ENCODE measurements around the gene UPF1. TPM values are rescaled to one million over a fixed set of nuclear protein-coding genes. Genes with fewer than 3 reads are reported as not detected.

Gene UPF1
- total RNA-seq, 1 donor from 2014 or later: 110 TPM

DNA sequence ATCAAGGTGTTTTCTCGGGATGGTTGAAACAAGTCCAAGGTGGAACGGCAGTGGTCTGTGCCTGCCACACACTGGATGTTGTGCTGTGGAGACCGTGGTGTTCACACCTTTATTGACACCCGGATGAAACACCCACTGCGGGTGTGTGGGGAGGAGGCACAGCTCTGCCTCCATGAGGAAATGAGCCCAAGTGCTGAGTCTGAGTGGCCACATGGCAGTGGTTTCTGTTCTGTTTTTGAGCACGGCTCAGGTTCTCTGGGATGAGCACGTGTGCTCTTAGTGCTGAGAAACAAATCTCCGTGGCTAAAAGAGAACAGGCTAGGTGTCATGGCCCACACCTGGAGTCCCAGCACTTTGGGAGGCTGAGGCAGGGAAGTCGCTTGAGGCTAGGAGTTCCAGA is 29.5 kb downstream of the UPF1 start:
- intact Hi-C loops (cut with micrococcal nuclease): loop anchor here (10.0 kb wide), 1 partner anchor 76 kb away; no protein-coding TSS in a partner anchor
- H3K27ac Mint-ChIP-seq: no peak overlapping the region
- H3K27me3 Mint-ChIP-seq: no peaks in the 10 kb centered on the region
- peaks cover 48% of the 10 kb centered on the region for H3K36me3 Mint-ChIP-seq (ENCODE audit: low read depth)
- H3K9me3 Mint-ChIP-seq: no peaks in the 10 kb centered on the region
- no peaks in the 10 kb centered on the region for H3K4me1 Mint-ChIP-seq
- no peak for DNase-seq
- no peak overlapping the region for H3K4me3 Mint-ChIP-seq

DNA sequence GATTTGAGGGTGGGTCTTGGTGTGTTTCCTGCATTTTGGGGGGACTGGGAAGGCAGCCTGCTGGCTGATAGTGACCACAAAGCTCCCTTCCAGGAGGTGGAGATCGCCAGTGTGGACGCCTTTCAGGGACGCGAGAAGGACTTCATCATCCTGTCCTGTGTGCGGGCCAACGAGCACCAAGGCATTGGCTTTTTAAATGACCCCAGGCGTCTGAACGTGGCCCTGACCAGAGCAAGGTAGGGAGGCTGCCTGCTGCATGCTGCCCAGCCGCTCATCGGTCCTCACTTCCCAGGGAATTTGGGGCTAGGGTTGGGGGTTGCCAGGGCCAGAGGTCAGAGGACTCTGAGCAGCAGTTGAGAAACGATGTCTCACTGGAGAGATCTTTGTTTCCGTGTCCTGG is 30.2 kb downstream of the UPF1 start:
- H3K4me1 Mint-ChIP-seq: no peaks in the 10 kb centered on the region
- no peaks in the 10 kb centered on the region for H3K9me3 Mint-ChIP-seq
- no peak overlapping the region for H3K4me3 Mint-ChIP-seq
- DNase-seq: no peak
- H3K27ac Mint-ChIP-seq: no peak overlapping the region
- intact Hi-C loops (cut with micrococcal nuclease): loop anchor here (10.0 kb wide), 1 partner anchor 77 kb away; no protein-coding TSS in a partner anchor
- peaks cover 45% of the 10 kb centered on the region for H3K36me3 Mint-ChIP-seq (ENCODE audit: low read depth)
- H3K27me3 Mint-ChIP-seq: no peaks in the 10 kb centered on the region

DNA sequence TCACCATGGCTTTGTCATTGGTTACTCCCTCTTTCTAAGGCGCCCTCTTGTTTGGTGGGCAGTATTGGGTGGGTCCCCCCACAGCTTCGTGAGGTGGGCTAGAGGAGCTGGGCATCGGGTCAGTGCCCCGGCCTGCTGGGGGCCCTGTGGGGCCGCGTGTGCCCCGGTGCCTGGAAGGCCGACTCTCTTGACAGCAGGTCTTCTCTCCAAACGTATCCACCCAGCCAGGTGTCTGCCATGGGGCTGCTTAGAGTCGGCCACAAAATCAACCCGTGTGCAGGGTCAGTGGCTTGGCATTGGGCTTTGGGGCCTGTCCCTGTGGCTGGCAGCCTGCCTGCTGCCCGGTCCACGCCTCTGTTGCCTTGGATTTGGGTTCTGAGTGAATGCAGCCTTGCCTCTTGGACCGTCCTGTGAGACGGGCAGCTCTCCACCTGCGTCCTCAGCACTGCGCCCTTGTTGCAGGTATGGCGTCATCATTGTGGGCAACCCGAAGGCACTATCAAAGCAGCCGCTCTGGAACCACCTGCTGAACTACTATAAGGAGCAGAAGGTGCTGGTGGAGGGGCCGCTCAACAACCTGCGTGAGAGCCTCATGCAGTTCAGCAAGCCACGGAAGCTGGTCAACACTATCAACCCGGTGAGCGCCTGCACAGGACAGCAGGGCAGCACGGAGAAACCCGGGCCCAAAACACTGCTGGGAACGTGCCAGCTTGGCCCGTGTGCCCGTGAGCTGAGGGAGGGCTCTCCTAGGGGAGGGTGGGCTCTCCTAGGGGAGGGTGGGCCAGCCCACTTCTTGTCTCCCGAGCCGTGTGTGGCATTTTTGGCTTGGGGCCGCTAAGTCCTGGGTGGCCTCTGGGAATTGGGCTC is 31.4 kb downstream of the UPF1 start:
- no peak overlapping the region for H3K27ac Mint-ChIP-seq

DNA sequence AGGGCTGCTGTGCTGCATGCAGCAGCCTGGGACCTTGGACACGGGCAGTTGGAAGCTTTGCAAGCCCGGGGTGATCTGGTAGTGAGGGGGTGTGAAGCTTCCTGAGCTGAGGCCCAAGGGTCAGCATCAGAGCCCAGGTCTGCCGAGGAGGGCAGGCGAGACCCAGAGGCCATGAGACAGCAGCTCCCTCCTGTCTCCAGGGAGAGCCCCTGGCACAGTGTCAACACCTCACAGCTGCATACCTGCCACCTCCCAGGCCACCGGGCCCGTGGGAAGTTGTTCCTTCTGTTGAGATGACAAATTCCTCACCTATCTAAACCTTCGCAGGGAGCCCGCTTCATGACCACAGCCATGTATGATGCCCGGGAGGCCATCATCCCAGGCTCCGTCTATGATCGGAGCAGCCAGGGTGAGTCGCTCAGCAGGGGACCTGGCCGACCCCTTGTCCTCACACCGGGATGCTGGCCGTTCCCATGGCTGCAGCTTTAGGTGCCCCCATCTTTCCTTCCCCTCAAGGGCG is 32.1 kb downstream of the UPF1 start:
- no peak for DNase-seq
- Mint-ChIP-seq H3K4me1 (no peaks in the 10 kb centered on the region), H3K27ac (no peak overlapping the region), H3K9me3 (no peaks in the 10 kb centered on the region), H3K27me3 (no peaks in the 10 kb centered on the region), H3K36me3 (ENCODE audit: low read depth) (peaks cover 47% of the 10 kb centered on the region), H3K4me3 (no peak overlapping the region)
- intact Hi-C loops (cut with micrococcal nuclease): loop anchor here (10.0 kb wide), 1 partner anchor 79 kb away; no protein-coding TSS in a partner anchor

More for the DNA sequence above, 31.4 kb downstream of the UPF1 start:
- no peak for DNase-seq
- H3K4me3 Mint-ChIP-seq: no peak overlapping the region
- peaks cover 50% of the 10 kb centered on the region for H3K36me3 Mint-ChIP-seq (ENCODE audit: low read depth)
- intact Hi-C loops (cut with micrococcal nuclease): loop anchor here (10.0 kb wide), 1 partner anchor 78 kb away; no protein-coding TSS in a partner anchor
- H3K9me3 Mint-ChIP-seq: no peaks in the 10 kb centered on the region
- no peaks in the 10 kb centered on the region for H3K27me3 Mint-ChIP-seq
- H3K4me1 Mint-ChIP-seq: no peaks in the 10 kb centered on the region

DNA sequence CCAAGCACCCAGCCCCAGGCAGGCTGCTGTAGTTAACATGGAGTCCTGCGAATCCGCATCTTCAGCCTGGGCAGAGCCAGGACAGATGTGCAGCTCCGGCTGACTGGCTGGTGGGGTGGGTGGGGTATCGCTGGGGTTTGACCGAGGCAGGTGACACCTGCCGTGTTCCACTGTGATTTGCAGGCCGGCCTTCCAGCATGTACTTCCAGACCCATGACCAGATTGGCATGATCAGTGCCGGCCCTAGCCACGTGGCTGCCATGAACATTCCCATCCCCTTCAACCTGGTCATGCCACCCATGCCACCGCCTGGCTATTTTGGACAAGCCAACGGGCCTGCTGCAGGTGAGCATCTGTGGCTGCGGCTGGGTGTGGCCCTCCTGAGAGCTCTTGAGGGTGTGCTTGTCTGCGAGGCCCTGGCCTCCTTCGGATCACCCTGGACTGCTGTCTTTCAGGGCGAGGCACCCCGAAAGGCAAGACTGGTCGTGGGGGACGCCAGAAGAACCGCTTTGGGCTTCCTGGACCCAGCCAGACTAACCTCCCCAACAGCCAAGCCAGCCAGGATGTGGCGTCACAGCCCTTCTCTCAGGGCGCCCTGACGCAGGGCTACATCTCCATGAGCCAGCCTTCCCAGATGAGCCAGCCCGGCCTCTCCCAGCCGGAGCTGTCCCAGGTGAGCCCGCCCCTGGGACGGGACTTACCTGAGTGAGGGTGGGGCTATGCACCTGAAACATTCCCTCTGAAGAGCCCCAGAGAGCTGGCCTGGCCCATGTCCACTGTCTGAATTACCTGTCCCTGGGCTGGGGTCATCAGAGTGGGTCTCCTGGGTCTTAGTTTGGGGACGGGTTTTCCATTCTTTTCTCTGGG is 33.6 kb downstream of the UPF1 start:
- Mint-ChIP-seq H3K27ac (no peak overlapping the region), H3K9me3 (no peaks in the 10 kb centered on the region), H3K4me1 (no peaks in the 10 kb centered on the region), H3K4me3 (no peak overlapping the region), H3K36me3 (ENCODE audit: low read depth) (peaks cover 47% of the 10 kb centered on the region), H3K27me3 (no peaks in the 10 kb centered on the region)
- intact Hi-C loops (cut with micrococcal nuclease): loop anchor here (10.0 kb wide), 1 partner anchor 81 kb away; no protein-coding TSS in a partner anchor
- no peak for DNase-seq

DNA sequence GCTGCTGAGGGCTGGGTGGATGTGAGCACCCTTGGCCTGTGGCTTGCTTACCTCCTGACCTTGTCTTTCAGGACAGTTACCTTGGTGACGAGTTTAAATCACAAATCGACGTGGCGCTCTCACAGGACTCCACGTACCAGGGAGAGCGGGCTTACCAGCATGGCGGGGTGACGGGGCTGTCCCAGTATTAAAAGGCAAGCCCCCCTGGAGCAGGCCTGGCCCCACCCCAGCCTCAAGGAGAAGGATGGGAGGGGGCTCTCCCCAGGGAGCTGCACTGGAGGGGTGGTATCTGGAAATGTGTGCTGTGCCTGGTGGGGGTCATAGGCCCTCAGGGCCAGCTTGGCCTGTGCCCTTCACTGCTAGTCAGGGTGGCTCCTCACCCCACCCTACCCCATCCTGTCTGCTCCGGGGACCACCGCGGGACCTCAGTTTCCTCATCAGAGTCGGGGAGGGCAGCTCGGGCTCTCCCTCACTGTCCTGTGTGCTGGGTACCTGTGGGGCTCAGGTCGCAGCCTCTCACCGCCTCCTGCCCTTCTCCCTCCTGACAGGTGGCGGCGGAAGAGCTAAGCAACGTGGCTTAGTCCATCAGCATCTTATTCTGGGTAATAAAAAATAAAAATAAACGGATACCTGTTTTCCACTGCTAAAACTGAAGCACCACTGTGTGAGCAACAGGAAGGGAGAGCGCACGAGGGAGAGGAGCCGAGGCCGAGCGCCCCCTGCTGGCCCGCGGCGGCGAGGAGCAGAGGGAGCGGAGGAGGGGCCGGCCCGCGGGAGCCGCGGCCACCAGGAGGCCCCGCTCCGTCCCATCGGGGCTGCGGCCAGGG is 34.4 kb downstream of the UPF1 start:
- peaks cover 38% of the 10 kb centered on the region for H3K36me3 Mint-ChIP-seq (ENCODE audit: low read depth)
- H3K27ac Mint-ChIP-seq: no peak overlapping the region
- no peaks in the 10 kb centered on the region for H3K9me3 Mint-ChIP-seq
- intact Hi-C loops (cut with micrococcal nuclease): loop anchor here (10.0 kb wide), 1 partner anchor 81 kb away; no protein-coding TSS in a partner anchor
- peaks cover 3% of the 10 kb centered on the region for H3K27me3 Mint-ChIP-seq
- peak; percentile 89 for DNase-seq
- H3K4me3 Mint-ChIP-seq: no peak overlapping the region
- peaks cover 2% of the 10 kb centered on the region for H3K4me1 Mint-ChIP-seq

DNA sequence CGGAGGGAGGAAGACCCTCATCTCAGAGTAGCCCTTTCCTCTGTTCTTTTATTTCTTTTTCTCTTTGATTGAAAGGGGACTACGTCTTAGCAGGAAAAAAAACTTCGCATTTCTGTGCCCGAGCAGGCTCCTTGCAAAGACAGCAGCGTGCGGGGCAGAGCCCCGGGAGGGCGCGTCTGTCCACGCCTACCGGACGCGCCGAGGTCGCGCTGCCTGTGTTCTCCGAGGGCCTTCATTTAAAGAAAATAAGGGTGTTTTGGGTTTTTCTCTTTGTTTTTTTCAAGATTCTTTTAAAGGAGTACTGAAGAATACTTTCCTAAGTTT is 35.0 kb downstream of the UPF1 start:
- Mint-ChIP-seq H3K4me3 (no peak overlapping the region), H3K36me3 (ENCODE audit: low read depth) (peaks cover 34% of the 10 kb centered on the region), H3K9me3 (no peaks in the 10 kb centered on the region), H3K27ac (no peak overlapping the region), H3K4me1 (peaks cover 5% of the 10 kb centered on the region), H3K27me3 (peaks cover 6% of the 10 kb centered on the region)
- DNase-seq: no peak
- intact Hi-C loops (cut with micrococcal nuclease): loop anchor here (10.0 kb wide), 1 partner anchor 82 kb away; no protein-coding TSS in a partner anchor

DNA sequence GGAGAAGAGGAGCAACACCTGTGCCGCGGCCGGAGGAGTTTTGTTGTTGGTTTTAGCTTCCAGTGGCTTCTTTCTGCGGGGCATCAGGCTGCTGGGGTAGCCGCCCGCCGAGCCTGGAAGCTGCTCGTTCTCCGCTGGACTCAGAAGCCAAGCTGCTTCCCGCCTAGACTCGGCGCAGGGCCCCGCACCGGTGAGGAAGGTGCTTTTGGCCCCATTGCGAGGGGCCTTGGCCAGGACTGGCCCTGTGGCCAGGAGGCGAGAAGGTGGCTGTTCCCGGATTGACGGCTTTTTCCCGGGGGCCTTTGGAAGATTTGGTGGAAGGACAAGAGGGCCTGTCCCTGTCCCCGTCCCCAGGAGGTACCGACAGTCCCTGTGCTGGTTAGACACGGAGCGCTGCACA is 35.4 kb downstream of the UPF1 start:
- intact Hi-C loops (cut with micrococcal nuclease): loop anchor here (10.0 kb wide), 1 partner anchor 82 kb away; no protein-coding TSS in a partner anchor
- Mint-ChIP-seq H3K9me3 (no peaks in the 10 kb centered on the region), H3K4me3 (no peak overlapping the region), H3K36me3 (ENCODE audit: low read depth) (peaks cover 32% of the 10 kb centered on the region), H3K27me3 (peaks cover 7% of the 10 kb centered on the region), H3K27ac (no peak overlapping the region), H3K4me1 (peaks cover 5% of the 10 kb centered on the region)
- no peak for DNase-seq

DNA sequence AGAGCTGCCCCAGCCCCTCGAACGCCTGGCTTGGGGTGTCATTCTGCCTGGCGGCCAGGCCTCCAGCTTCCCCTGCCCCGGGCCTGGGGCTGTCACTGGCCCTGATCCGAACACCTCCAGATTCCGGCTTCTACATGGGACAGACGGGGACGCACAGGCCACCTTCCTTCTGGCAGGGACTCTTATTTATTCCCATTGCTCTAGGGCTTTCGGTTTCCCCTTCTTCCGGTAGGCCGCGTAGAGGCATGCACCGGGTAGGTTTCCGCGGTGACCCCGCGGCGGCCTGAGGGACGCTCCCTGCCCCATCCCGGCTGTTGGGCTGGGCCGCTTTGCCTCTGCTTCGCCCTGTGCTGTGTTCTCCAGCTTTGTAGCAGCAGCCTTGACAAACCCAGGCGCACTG is 36.0 kb downstream of the UPF1 start:
- intact Hi-C loops (cut with micrococcal nuclease): loop anchor here (10.0 kb wide), 1 partner anchor 83 kb away; no protein-coding TSS in a partner anchor
- Mint-ChIP-seq H3K27me3 (peaks cover 7% of the 10 kb centered on the region), H3K4me3 (no peak overlapping the region), H3K9me3 (no peaks in the 10 kb centered on the region), H3K36me3 (ENCODE audit: low read depth) (peaks cover 26% of the 10 kb centered on the region), H3K27ac (no peak overlapping the region), H3K4me1 (peaks cover 5% of the 10 kb centered on the region)
- DNase-seq: no peak

DNA sequence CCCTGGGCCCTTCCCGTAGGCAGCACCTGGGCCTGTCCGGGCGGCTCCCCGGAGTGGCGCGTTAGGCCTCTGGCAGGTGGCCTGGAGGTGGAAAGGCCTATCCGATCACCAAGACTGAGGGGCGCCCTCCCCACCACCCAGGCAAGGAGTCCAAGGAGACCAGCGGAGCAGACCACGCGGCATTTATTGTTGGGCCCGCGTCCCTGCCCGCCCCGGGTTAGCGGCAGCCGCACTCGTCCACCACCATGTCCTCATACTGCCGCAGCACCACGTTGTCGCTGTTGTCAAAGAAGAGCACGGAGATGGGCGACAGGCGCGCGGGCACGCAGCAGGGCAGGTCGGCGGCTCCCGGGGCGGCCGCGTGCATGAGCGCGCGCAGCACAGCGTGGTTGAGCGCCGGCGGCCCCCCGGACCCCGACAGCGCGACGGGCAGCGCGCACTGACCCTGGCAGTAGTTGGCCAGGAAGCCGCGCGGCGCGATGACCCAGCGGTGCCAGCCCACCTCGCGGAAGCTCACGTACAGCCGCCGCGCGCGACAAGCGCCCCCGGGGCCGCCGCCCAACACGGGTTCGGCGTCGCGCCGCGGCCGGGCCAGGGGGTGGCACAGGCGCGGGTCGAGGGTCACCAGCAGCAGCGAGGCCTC is 36.7 kb downstream of the UPF1 start:
- H3K9me3 Mint-ChIP-seq: no peaks in the 10 kb centered on the region
- intact Hi-C loops (cut with micrococcal nuclease): loop anchor here (10.0 kb wide), 1 partner anchor 84 kb away; no protein-coding TSS in a partner anchor
- no peak for DNase-seq
- H3K36me3 Mint-ChIP-seq (ENCODE audit: low read depth): peaks cover 24% of the 10 kb centered on the region
- no peak overlapping the region for H3K27ac Mint-ChIP-seq
- peaks cover 5% of the 10 kb centered on the region for H3K4me1 Mint-ChIP-seq
- H3K4me3 Mint-ChIP-seq: no peak overlapping the region
- peaks cover 7% of the 10 kb centered on the region for H3K27me3 Mint-ChIP-seq

DNA sequence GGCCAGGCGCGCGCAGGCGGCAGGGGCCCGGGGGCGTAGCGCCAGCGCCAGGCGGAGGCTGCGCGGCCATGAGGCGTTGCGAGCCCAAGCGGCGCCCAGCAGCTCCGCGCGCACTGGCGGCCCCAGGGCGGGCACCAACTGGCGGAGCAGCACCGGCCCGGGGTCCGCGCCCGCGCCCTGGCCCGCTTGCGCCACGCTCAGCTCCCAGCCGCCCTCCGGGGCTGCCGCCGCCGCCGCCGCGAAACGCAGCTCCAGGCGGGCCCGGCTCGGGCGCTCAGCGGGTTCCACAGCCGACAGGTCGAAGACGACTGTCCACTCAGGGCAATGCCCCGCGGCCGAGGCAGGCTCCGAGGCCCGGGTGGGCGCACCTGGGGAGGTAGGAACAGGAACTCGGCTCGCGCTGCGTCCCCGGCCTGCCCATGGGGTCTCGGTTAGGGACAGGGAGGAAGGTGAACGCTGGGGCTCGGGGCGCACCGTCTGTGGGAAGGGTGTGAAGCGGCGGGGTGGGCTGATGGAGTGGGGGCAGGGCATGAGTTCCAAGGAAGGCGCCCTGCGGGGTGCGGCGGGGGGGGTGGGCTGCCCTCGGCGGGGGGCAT is 37.4 kb downstream of the UPF1 start:
- Mint-ChIP-seq H3K9me3 (no peaks in the 10 kb centered on the region), H3K27ac (no peak overlapping the region), H3K4me1 (peaks cover 5% of the 10 kb centered on the region), H3K36me3 (ENCODE audit: low read depth) (peaks cover 19% of the 10 kb centered on the region), H3K4me3 (no peak overlapping the region), H3K27me3 (peaks cover 7% of the 10 kb centered on the region)
- intact Hi-C loops (cut with micrococcal nuclease): loop anchor here (10.0 kb wide), 1 partner anchor 84 kb away; no protein-coding TSS in a partner anchor
- no peak for DNase-seq

DNA sequence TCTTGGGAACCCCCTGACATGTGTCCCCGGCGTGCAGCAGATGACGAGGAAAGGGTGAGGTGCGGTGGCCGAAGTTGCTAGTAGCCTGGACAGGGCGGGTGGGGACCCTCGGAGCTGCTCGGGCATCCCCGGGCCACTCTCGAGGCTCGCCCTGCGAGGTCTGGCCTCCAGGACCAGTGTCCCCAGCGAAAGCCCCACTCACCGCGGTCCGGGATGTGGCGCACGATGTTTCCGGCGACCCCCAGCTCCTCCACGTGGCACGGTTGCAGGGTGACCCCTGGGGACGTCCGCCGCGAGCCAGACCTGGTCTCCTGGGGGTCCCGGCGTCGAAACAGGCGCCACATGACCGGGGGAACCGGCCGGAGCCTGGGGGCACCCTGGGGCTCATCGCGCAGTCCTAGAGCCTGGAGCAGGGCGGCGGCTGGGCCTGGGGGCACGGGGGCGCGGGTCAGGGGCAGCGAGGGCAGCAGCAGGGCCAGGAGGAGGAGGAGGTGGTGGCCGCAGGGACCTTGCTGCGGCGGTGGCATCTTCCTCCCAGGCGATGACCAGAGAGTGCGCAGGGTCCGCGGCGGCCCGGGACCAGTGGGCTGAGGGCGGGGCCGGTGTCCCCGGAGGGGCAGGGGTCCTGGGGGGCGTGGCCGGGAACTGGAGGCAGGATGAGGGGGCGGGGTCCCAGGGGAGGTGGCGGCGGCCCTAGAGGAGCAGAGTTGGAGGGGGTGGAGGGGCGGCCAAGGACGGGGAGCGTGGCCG is 38.2 kb downstream of the UPF1 start:
- H3K27me3 Mint-ChIP-seq: peaks cover 7% of the 10 kb centered on the region
- no peak for DNase-seq
- H3K9me3 Mint-ChIP-seq: no peaks in the 10 kb centered on the region
- peaks cover 17% of the 10 kb centered on the region for H3K36me3 Mint-ChIP-seq (ENCODE audit: low read depth)
- H3K4me1 Mint-ChIP-seq: peaks cover 5% of the 10 kb centered on the region
- H3K27ac Mint-ChIP-seq: no peak overlapping the region
- H3K4me3 Mint-ChIP-seq: no peak overlapping the region
- intact Hi-C loops (cut with micrococcal nuclease): loop anchor here (10.0 kb wide), 1 partner anchor 85 kb away; no protein-coding TSS in a partner anchor

All from activated CD4-positive, alpha-beta T cell treated with anti-CD3 and anti-CD28 coated beads, Interleukin-2, amount 10 ng/mL, durations not matched to agents 24 days and 14 days (primary cell).